Hepatic stellate cell (primary cell): ENCODE data around the gene ANKRD12.

Source experiments
- DNase-seq: peaks from one replicate; pipeline ENCODE4 v3.0.0; 2011; ENCODE audit warnings: low spot score

Gene ANKRD12

GRCh38 chr18:9292047-9292446 is 155.5 kb downstream of the ANKRD12 start:
- DNase-seq, result no peak

DNA sequence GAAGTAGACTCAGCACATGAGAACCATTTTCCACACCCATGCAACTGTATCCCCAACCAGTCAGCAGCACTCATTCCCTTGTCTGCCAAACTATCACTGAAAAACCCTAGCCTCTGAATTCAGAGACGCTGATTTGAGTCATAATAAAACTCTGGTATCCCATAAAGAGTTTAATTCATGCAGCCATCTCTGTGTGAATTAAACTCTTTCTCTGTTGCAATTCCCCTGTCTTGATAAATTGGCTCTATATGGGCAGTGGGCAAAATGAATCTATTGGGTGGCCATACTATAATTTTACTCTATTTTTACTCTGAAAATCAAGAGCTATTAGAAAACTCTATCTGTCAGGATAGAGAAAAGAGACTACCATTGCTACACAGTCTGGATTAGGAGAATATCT is 157.4 kb downstream of the ANKRD12 start:
- DNase-seq, result no peak

DNA sequence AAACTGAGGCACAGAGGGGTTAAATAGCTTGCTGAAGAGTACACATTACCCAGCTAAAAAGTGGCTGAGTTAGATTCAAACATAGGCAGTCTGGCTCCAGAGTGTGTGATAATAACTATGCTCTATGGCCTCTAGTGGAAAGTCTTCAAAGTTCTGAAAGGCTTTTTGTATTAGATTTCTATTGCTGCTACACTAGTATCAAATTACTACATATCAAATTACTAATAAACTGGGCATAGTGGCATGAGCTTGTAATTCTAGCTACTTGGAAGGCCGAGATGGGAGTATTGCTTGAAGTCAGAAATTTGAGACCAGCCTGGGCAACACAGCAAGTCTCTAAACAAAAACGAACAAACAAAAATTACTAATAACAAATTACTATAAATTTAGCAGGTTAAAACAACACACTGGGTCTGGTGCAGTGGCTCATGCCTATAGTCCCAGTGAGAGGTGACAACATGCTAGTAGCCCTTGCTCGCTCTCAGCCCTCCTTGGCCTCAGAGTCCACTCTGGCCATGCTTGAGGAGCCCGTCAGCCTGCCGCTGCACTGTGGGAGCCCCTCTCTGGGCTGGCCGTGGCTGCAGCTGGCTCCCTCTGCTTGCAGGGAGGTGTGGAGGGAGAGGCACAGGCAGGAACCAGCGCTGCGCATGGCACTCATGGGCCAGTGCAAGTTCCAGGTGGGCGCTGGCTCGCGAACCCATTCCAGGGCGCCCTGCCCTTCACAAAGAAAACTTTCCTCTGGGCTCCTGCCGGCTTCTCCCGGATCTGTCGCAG is 159.8 kb downstream of the ANKRD12 start:
- DNase-seq, result no peak

DNA sequence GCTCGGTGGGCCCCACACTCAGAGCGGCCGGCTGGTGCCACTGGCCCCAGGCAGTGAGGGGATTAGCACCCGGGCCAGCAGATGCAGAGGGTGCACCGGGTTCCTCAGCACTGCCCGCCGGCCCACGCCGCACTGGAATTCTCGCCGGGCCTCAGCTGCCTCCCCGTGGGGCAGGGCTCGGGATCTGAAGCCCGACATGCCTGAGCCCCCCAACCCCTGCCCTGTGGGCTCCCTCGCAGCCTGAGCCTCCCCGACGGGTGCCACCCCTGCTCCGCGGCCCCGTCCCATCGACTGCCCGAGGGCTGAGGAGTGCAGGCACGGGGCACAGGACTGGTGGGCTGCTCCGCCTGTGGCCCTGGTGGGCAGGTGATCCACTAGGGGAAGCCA is 160.4 kb downstream of the ANKRD12 start:
- no peak for DNase-seq

GRCh38 chr18:9304388-9305070 is 167.9 kb downstream of the ANKRD12 start:
- no peak for DNase-seq

- DNase-seq, result no peak
Measured at GRCh38 chr18:9319333-9319732, 182.8 kb downstream of the ANKRD12 start.

DNA sequence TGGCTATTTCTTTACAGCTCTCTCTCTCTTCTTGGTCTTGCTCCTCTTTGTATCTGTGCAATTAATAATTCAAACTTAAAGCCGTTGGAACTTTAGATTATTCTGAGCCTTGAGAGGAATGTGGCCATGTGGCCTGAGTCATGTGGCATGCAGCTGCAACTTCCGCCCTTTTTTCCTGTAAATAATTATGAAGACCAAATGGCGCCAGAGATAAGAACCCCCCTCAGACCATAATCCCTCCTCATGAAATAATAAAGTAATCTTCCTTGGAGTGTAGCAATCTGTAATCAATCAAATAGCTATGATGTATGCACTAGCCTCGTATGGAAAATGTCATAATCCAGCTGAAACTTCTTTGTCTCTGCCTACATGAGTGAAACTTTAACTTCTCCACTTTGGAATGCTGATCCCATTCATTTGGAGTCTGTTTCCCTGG is 184.5 kb downstream of the ANKRD12 start:
- no peak for DNase-seq

DNA sequence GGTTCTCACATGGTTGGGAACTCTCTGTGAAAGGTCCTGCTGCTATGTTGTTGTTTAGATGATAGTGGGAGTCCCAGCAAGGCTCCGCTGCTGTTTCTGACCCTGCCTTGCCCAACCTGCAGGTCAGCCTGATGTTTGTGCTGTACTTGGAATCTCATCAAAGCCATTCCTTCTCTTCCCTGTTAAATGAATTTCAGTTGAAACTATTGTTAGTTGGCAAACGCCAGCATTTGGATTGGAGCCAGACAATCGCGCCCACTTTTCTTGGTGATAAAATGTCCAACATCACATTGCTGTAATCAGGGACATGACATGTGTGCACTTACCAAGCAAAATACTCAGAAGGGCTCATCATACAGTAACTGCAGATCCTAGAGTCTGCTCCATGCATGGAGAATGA is 185.2 kb downstream of the ANKRD12 start:
- DNase-seq, result no peak

DNA sequence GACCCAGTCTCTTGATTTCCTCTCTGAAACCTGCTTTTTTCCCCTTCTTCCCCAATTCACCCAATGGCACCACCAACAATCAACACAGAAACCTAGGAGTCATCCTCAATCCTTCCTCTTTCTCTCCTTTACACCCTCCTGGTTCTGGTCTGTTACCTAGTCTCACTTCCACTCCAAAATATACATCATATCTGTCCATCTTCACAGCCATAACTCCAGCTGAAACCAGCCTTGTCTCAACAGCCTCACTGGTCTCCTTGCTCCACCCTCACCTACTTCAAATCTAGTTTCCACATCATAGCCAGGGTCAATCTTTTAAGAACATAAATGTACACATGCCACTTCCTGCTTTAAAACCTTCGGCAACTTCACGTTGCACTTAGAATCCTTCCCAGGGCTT is 186.2 kb downstream of the ANKRD12 start:
- no peak for DNase-seq

DNA sequence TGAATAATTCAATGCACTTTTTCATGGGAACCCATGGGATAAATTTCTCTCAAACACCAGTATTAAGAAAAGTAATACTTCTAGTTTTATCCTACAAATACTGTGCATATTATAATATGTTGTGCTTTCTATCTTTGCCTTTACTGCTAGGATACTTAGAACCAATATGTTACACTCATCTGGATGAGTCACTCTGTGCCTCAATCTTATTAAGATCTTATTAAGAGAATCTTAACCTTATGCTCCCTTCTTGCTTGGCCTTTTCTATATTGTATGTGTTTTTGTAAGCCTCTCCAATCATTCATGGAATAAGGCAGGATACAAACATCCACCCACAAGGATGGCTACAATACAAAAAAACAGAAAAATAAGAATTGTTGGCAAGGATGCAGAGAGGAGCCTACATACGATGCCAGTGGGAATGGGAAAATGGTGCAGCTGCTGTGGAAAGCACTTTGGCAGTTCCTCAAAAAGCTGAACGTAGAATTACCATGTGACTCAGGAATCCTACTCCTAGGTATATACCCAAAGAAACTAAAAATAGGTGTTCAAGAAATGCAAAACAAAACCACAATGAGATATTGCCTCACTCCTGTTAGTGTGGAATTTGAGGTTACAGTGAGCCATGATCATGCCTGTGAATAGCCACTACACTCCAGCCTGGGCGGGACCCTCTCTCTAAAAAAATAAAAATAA is 187.3 kb downstream of the ANKRD12 start:
- DNase-seq, result no peak

- no peak for DNase-seq
Measured at GRCh38 chr18:9325716-9326115, 189.1 kb downstream of the ANKRD12 start.

DNA sequence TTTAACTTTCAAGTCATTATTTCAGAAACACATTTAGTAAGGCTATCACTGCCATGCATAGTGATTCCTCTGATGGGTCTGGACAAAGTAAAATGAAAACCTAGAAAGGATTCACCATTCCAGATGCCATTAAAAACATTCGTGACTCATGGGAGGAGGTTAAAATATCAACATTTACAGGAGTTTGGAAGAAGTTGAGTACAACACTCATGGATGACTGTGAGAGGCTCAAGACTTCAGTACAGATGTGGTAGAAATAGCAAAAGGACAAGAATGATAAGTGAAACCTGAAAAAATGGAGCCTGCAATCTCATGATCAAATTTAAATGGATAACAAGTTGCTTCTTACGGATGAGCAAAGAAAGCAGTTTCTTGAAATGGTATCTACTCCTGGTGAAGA is 192.2 kb downstream of the ANKRD12 start:
- DNase-seq, result no peak

- no peak for DNase-seq
Measured at GRCh38 chr18:9329471-9329870, 192.9 kb downstream of the ANKRD12 start.

DNA sequence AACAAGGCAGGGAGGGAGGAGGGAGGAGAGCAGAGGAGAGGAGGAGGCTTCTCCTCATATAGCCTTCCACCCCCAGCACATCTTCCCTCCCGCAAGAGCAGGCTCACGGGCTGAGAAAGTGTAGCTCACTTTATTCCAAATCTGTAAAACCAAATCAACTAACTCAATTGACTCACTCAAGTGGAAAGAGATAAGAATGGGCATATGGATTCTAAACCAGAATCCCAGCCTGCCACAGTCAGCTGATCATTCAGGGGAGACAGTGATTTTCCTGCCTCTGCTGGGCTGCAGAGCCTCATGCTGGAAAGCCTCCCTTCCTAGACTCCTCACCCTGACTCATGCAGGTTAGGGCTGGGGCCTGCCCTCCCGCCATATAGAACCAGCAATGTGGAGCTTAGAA is 193.8 kb downstream of the ANKRD12 start:
- no peak for DNase-seq

DNA sequence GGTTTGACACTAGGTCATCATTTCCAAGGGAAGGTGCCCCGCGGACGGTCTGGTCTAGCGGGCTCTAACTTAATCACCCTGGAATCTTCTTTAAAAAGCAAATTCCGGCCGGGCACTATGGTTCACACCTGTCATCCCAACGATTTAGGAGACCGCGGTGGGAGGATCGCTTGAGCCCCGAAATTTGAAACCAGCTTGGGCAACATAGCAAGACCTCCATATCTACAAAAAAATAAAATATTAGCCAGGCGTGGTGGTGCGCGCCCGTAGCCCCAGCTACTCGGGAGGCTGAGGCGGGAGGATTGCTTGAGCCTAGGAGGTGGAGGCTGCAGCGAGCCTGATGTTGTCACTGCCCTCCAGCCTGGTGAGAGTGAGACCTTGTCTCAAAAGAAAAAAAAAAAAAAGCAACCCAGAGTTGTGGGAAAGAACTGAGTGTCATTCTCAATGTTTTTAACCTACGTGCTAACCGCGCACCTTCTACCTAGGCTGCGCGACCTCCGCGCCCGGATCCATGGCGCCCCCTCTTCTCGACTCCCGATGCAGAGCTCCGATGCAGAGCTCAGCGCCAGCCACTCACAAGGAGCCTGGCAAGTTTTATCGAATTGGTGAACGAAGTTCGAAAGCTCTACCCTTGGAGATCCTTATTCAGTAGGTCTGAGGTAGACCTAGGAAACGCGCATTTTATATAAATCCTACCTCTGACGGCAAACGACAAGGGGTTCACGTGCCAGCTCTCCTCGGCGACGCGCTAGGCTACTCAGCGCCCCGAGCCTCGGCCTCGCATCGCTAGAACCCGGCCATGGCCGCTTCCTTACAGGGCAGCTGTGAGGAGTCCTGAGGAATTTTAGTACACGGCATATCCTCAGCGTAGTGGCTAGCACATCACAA is 197.1 kb downstream of the ANKRD12 start:
- DNase-seq, result no peak

- peak; percentile 91 for DNase-seq
Measured at GRCh38 chr18:9334329-9334972, 197.9 kb downstream of the ANKRD12 start, which contains the start of gene TWSG1. TWSG1 (plus strand) TSS chr18:9334773; CDS start chr18:9337230, 2,457 bp downstream.

GRCh38 chr18:9334973-9335696 is 198.6 kb downstream of the ANKRD12 start:
- DNase-seq, result peak; percentile 47
